ENCODE results near the gene VSIR. TPM values are rescaled to one million over a fixed set of nuclear protein-coding genes. Genes with fewer than 3 reads are reported as not detected.

The VSIR gene
- total and polyA plus RNA-seq, 9 of the 15 experiments (the other 6 are each of a cell fraction or from before 2014, with no cell fraction given) = 0.14 to 20.5 (median 9.3) TPM

GRCh38 chr10:71746344-71747037 is 26.8 kb downstream of the VSIR start (continued):
- TF ChIP-seq ZFP36 (IDR thresholded peaks at IDR 0.05; ENCODE audit: low read depth, low read length, partially characterized antibody) = no peak
- no peak for TF ChIP-seq NFIX (CRISPR knock-in tag; IDR thresholded peaks at IDR 0.05; ENCODE audit: low read depth)
- TF ChIP-seq ZNF696 (CRISPR knock-in tag; conservative IDR thresholded peaks at IDR 0.05) = no peak
- no peak for TF ChIP-seq KDM5B (IDR thresholded peaks at IDR 0.05; ENCODE audit: insufficient replicate concordance, low read depth, low read length)
- TF ChIP-seq, protein P1, sequence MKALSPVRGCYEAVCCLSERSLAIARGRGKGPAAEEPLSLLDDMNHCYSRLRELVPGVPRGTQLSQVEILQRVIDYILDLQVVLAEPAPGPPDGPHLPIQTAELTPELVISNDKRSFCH (CRISPR knock-in tag; IDR thresholded peaks at IDR 0.05) = no peak
- TF ChIP-seq, protein P1 (tag; IDR thresholded peaks at IDR 0.05) = no peak
- TF ChIP-seq NR0B1 (IDR thresholded peaks at IDR 0.05; ENCODE audit: partially characterized antibody) = no peak
- TF ChIP-seq HNRNPK (IDR thresholded peaks at IDR 0.05; ENCODE audit: low read depth, low read length, poor library complexity, severe bottlenecking) = no peak
- TF ChIP-seq L3MBTL2 (IDR thresholded peaks at IDR 0.05) = peak; percentile 93
- TF ChIP-seq NKRF (IDR thresholded peaks at IDR 0.05; ENCODE audit: borderline replicate concordance) = no peak
- TF ChIP-seq RBFOX2 (IDR thresholded peaks at IDR 0.05; ENCODE audit: low read depth, low read length) = peak; percentile 47
- TF ChIP-seq, protein P2, sequence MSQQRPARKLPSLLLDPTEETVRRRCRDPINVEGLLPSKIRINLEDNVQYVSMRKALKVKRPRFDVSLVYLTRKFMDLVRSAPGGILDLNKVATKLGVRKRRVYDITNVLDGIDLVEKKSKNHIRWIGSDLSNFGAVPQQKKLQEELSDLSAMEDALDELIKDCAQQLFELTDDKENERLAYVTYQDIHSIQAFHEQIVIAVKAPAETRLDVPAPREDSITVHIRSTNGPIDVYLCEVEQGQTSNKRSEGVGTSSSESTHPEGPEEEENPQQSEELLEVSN (IDR thresholded peaks at IDR 0.05; ENCODE audit: borderline replicate concordance in 1 of 2, extremely low read depth in 1 of 2, insufficient read depth in 1 of 2, insufficient read length in 1 of 2, low read depth in 1 of 2, low read length in 1 of 2, poor library complexity in 1 of 2, severe bottlenecking in 1 of 2) = peak in 1 of 2 experiments; percentile 75
- no peak for TF ChIP-seq ZNF140 (CRISPR knock-in tag; IDR thresholded peaks at IDR 0.05)
- no peak for TF ChIP-seq KDM2B (CRISPR knock-in tag; IDR thresholded peaks at IDR 0.05)
- peak; percentile 66 for TF ChIP-seq ZFX (CRISPR knock-in tag; IDR thresholded peaks at IDR 0.05)
- TF ChIP-seq CTBP1 (IDR thresholded peaks at IDR 0.05; ENCODE audit: borderline replicate concordance) = peak; percentile 96
- TF ChIP-seq MYBL2 (IDR thresholded peaks at IDR 0.05; ENCODE audit: low read depth) = no peak
- TF ChIP-seq MYBL2 (CRISPR knock-in tag; IDR thresholded peaks at IDR 0.05; ENCODE audit: borderline replicate concordance) = no peak
